Gastroesophageal sphincter (tissue), 3 donors: Measurements from ENCODE around the gene UBR4.

Source experiments
- EP300 ChIP-seq: sonication (generic); formaldehyde crosslinking; IDR thresholded peaks from one replicate; pipeline ENCODE4 v1.6.1; 2017; ENCODE audit warnings: antibody characterized with exemption, mild to moderate bottlenecking
- POLR2AphosphoS5 ChIP-seq: sonication (generic); formaldehyde crosslinking; IDR thresholded peaks from one replicate; pipeline ENCODE4 v1.6.1; 2017; ENCODE audit warnings: antibody characterized with exemption
- TF ChIP-seq, protein P1 (sequence below), 4 experiments: fragments of 200-600 bp in 2 of 4; fragments of 450-650 bp in 2 of 4; sonication (generic) in 1 of 4; IDR thresholded peaks; one replicate each; pipeline ENCODE4 v1.5.1; 2017 to 2019; ENCODE audit warnings: antibody characterized with exemption in 4 of 4, mild to moderate bottlenecking in 2 of 4, moderate library complexity in 2 of 4

DNA sequence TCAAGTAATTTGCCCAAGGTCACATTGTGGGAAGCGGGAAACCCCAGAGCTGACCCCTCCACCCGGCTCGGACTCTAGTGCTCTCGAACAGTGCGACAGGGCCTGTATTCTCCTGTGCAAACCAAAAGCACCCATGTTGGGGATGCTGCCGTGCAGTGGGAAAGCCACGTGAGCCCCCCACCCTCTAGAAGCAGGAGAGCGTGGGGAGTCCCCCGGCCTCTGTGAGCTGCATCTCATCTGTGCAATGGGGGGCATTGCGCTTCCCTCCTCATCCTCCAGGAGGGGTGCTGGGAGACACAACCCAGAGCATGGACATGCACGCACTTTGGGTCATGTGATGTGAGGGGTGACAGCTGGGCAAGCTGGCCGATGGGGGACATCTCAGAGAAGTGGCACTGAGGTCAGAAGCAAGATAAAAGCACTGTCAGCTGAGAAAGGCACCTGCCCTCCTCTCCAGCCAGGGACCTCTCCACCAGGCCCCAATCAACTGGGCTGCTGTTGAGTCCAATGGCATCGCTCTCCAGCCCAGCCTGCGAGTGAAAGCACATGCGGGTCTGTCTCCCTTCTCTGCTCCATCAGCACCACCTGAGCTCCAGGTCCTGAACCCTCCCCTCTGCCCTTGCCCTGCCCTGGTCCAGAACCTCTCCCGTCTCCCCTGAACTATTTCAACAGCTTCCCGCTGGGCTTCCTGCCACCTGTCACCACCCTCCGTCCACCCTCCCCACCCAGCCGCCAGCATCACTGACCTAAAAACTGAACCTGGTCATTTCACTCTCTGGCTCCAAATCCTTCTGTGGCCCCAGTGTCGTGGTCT, 177.2 kb downstream of the UBR4 start:
- TF ChIP-seq POLR2AphosphoS5 (no peak), EP300 (no peak)
- TF ChIP-seq, protein P1, sequence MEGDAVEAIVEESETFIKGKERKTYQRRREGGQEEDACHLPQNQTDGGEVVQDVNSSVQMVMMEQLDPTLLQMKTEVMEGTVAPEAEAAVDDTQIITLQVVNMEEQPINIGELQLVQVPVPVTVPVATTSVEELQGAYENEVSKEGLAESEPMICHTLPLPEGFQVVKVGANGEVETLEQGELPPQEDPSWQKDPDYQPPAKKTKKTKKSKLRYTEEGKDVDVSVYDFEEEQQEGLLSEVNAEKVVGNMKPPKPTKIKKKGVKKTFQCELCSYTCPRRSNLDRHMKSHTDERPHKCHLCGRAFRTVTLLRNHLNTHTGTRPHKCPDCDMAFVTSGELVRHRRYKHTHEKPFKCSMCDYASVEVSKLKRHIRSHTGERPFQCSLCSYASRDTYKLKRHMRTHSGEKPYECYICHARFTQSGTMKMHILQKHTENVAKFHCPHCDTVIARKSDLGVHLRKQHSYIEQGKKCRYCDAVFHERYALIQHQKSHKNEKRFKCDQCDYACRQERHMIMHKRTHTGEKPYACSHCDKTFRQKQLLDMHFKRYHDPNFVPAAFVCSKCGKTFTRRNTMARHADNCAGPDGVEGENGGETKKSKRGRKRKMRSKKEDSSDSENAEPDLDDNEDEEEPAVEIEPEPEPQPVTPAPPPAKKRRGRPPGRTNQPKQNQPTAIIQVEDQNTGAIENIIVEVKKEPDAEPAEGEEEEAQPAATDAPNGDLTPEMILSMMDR (IDR thresholded peaks at IDR 0.05): no peak
